ENCODE measurements around the gene SLC9A5.
A peak's percentile ranks its signal among the peaks of the same experiment; 100 is the strongest.

SLC9A5 gene

GRCh38 chr16:67279296-67280089 is 30.7 kb downstream of the SLC9A5 start, which contains the start of gene PLEKHG4:
Gene PLEKHG4, plus strand, starts transcription at chr16:67279532. Its CDS starts 513 bp downstream, at chr16:67280045.
- H3K4me3 ChIP-seq (ENCODE audit: low read depth, low read length), result peak within 1 kb of the TSS; percentile 54
- TF ChIP-seq CTCF (IDR thresholded peaks at IDR 0.05; ENCODE audit: low read depth, low read length), result peak; percentile 26; the same call in 1 of the 2 replicates

GRCh38 chr16:67280090-67281015 is 31.6 kb downstream of the SLC9A5 start:
- H3K4me3 ChIP-seq (ENCODE audit: low read depth, low read length), result no peak overlapping the region
- no peak for TF ChIP-seq CTCF (IDR thresholded peaks at IDR 0.05; ENCODE audit: low read depth, low read length)

GRCh38 chr16:67281536-67282446 is 33.0 kb downstream of the SLC9A5 start:
- no peak overlapping the region for H3K4me3 ChIP-seq (ENCODE audit: low read depth, low read length)
- TF ChIP-seq CTCF (IDR thresholded peaks at IDR 0.05; ENCODE audit: low read depth, low read length), result no peak

- TF ChIP-seq CTCF (IDR thresholded peaks at IDR 0.05; ENCODE audit: low read depth, low read length), result no peak
- H3K4me3 ChIP-seq (ENCODE audit: low read depth, low read length), result no peak overlapping the region
These were observed 33.6 kb downstream of the SLC9A5 start for GRCh38 chr16:67282447-67282805.

- no peak overlapping the region for H3K4me3 ChIP-seq (ENCODE audit: low read depth, low read length)
- TF ChIP-seq CTCF (IDR thresholded peaks at IDR 0.05; ENCODE audit: low read depth, low read length), result no peak
These were observed 34.5 kb downstream of the SLC9A5 start for GRCh38 chr16:67283039-67283825.

GRCh38 chr16:67283826-67284555 is 35.2 kb downstream of the SLC9A5 start:
- no peak overlapping the region for H3K4me3 ChIP-seq (ENCODE audit: low read depth, low read length)
- TF ChIP-seq CTCF (IDR thresholded peaks at IDR 0.05; ENCODE audit: low read depth, low read length), result no peak

All from WI38 (cell line).